ENCODE measurements around the gene REXO1. TPM values are rescaled to one million over a fixed set of nuclear protein-coding genes. Genes with fewer than 3 reads are reported as not detected.
A peak's percentile ranks its signal among the peaks of the same experiment; 100 is the strongest.

REXO1 gene
- total and polyA plus RNA-seq, 9 of the 15 experiments (the other 6 are each of a cell fraction or from before 2014, with no cell fraction given), result 0.04 to 63.3 (median 15.8) TPM

- TF ChIP-seq ATF2 (CRISPR knock-in tag; IDR thresholded peaks at IDR 0.05) (no peak), PHF21A (IDR thresholded peaks at IDR 0.05; ENCODE audit: borderline replicate concordance, low read depth) (no peak), ZNF324 (CRISPR knock-in tag; IDR thresholded peaks at IDR 0.05) (no peak), KAT8 (IDR thresholded peaks at IDR 0.05; ENCODE audit: low read depth) (no peak), KDM5B (IDR thresholded peaks at IDR 0.05; ENCODE audit: insufficient replicate concordance, low read depth, low read length) (peak; percentile 71), CREM (IDR thresholded peaks at IDR 0.05; ENCODE audit: low read depth) (peak; percentile 41; the same call in 1 of the 2 replicates), TEAD2 (tag; IDR thresholded peaks at IDR 0.05) (0 out of 2 replicates have a peak, but pooled peaks have one; percentile 37), NFE2 (IDR thresholded peaks at IDR 0.05; ENCODE audit: low read depth) (no peak), CHD4 (IDR thresholded peaks at IDR 0.05; ENCODE audit: insufficient read depth, insufficient replicate concordance, low read depth, low read length, poor library complexity, severe bottlenecking) (no peak), RBFOX2 (IDR thresholded peaks at IDR 0.05; ENCODE audit: low read depth, low read length) (peak; percentile 76), RREB1 (CRISPR knock-in tag; IDR thresholded peaks at IDR 0.05) (0 out of 2 replicates have a peak, but pooled peaks have one; percentile 43), NBN (IDR thresholded peaks at IDR 0.05; ENCODE audit: low read depth) (no peak), HNRNPUL1 (IDR thresholded peaks at IDR 0.05; ENCODE audit: low read length) (no peak), ATF6 (CRISPR knock-in tag; IDR thresholded peaks at IDR 0.05) (0 out of 2 replicates have a peak, but pooled peaks have one; percentile 12), PTTG1 (tag; IDR thresholded peaks at IDR 0.05; ENCODE audit: low read depth) (no peak), NFRKB (IDR thresholded peaks at IDR 0.05; ENCODE audit: low read depth) (peak; percentile 35; the same call in 1 of the 2 replicates)
These were observed 7.0 kb upstream of the REXO1 start (continued) for GRCh38 chr19:1855040-1855827.

Measured in K562 (cell line).